Psoas muscle (tissue), 8 donors: Measurements from ENCODE around the gene MRPL36. TPM values are rescaled to one million over a fixed set of nuclear protein-coding genes. Genes with fewer than 3 reads are reported as not detected.
A peak's percentile ranks its signal among the peaks of the same experiment; 100 is the strongest.

Experiments used
- ATAC-seq, 4 donors: fragments of 200-7000 bp; cut with Tn5 transposase; one replicate each; pipeline ENCODE4 v1.9.1; 2020; ENCODE audit warnings: moderate library complexity in 3 of 4, mild to moderate bottlenecking in 2 of 4
- DNase-seq, 2 donors: peaks; one replicate each; pipeline ENCODE4 v3.0.0-alpha.2; 2020
- H3K27ac ChIP-seq: fragments of 200-600 bp; one replicate; pipeline ENCODE4 v1.8.0; 2022
- H3K27me3 ChIP-seq, 3 donors: fragments of 200-600 bp in 1 of 3; one replicate each; pipeline versions ENCODE4 v1.6.1 to v1.8.0; 2013 to 2022; ENCODE audit warnings: low read length in 2 of 3, mild to moderate bottlenecking in 2 of 3, moderate library complexity in 1 of 3; ENCODE audit not compliant: insufficient read depth in 3 of 3
- H3K36me3 ChIP-seq, 2 donors: fragments of 200-600 bp in 1 of 2; one replicate each; pipeline versions ENCODE4 v1.6.1 to v1.8.0; 2013 to 2022; ENCODE audit warnings: low read depth in 1 of 2, mild to moderate bottlenecking in 1 of 2, moderate library complexity in 1 of 2; ENCODE audit not compliant: insufficient read depth in 1 of 2
- H3K4me1 ChIP-seq: fragments of 200-600 bp; one replicate; pipeline ENCODE4 v1.8.0; 2022
- H3K4me3 ChIP-seq: fragments of 200-600 bp; one replicate; pipeline ENCODE4 v1.8.0; 2022; ENCODE audit warnings: mild to moderate bottlenecking
- H3K9me3 ChIP-seq: fragments of 200-600 bp; one replicate; pipeline ENCODE4 v1.8.0; 2022
- WGBS, 3 donors: extraction: QIAGEN DNeasy Blood & Tissue Kit; methylation state at CpG; one replicate each; pipeline versions ENCODE4 v1.1.6 to v1.1.7; 2013; 5-methylcytosine and 5-hydroxymethylcytosine counted together
- intact Hi-C, 2 donors: fragments of 100-400 bp; cut with DNase I; formaldehyde crosslinking; loops; one replicate each; pipeline versions ENCODE4 v1.11.0 to v1.14.2; 2022
- polyA plus RNA-seq, 3 donors: library from polyadenylated mRNA; stranded (reverse); fragments of 200-250 nt; gene quantifications; one replicate each; pipeline ENCODE4 v1.2.3, GENCODE V29; 2013
- total RNA-seq, 4 donors: library from RNA; stranded (reverse); fragmentation: NEBNext Ultra II Directional in 2 of 4; extraction: Animal tissue kit (Norgen Biotek cat#: 25700) in 2 of 4; gene quantifications; one replicate each; pipeline versions ENCODE4 v1.2.1 to v1.2.4, GENCODE V29; 2021 to 2023
- TF ChIP-seq, protein P1 (sequence below): fragments of 200-600 bp; IDR thresholded peaks from one replicate; pipeline ENCODE4 v1.8.0; 2022; ENCODE audit warnings: antibody characterized with exemption
- donor health status: healthy with polysubstance abuse.
- donor health status: DM: no; HTN: no; CAD: no; lungs with moderate emphysema.
- donor health status: Bipolar disorder and iron deficiency.
- donor health status: healthy.
- donor health status: DM: yes; HTN: yes; CAD: no.
- donor health status: DM: no; HTN: no; CAD: no.
- donor health status: DM: no; HTN: no; CAD: no.
- donor health status: DM: yes; HTN: yes; CAD: no.

Gene MRPL36
- total and polyA plus RNA-seq, 7 donors = 61.6 to 216 (median 111) TPM

GRCh38 chr5:1764606-1764960, 35.1 kb downstream of the MRPL36 start:
- Histone ChIP-seq H3K4me1 (no peaks in the 10 kb centered on the region), H3K27ac (no peak overlapping the region), H3K9me3 (no peaks in the 10 kb centered on the region), H3K27me3 (peaks cover 0 to 38% (median 9%) of the 10 kb centered on the region in 3 donors), H3K4me3 (no peak overlapping the region), H3K36me3 (no peaks in the 10 kb centered on the region)
- ATAC-seq (no peak), DNase-seq (no peak)
- intact Hi-C loops = loop anchor here in 1 of 2 donors (5.0 kb wide), 1 partner anchor 268 kb away; no protein-coding TSS in a partner anchor
- TF ChIP-seq, protein P1, sequence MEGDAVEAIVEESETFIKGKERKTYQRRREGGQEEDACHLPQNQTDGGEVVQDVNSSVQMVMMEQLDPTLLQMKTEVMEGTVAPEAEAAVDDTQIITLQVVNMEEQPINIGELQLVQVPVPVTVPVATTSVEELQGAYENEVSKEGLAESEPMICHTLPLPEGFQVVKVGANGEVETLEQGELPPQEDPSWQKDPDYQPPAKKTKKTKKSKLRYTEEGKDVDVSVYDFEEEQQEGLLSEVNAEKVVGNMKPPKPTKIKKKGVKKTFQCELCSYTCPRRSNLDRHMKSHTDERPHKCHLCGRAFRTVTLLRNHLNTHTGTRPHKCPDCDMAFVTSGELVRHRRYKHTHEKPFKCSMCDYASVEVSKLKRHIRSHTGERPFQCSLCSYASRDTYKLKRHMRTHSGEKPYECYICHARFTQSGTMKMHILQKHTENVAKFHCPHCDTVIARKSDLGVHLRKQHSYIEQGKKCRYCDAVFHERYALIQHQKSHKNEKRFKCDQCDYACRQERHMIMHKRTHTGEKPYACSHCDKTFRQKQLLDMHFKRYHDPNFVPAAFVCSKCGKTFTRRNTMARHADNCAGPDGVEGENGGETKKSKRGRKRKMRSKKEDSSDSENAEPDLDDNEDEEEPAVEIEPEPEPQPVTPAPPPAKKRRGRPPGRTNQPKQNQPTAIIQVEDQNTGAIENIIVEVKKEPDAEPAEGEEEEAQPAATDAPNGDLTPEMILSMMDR = no peak
- WGBS, 3 donors = 55 to 65% (median 59%) methylated on average over 11 of the region's 11 CpGs

- Histone ChIP-seq H3K4me3 (no peak overlapping the region), H3K36me3 (no peaks in the 10 kb centered on the region), H3K4me1 (no peaks in the 10 kb centered on the region), H3K27ac (no peak overlapping the region), H3K9me3 (no peaks in the 10 kb centered on the region), H3K27me3 (peaks cover 0 to 38% (median 12%) of the 10 kb centered on the region in 3 donors)
- ATAC-seq = no peak
- TF ChIP-seq, protein P1 = no peak
- no peak for DNase-seq
- intact Hi-C loops = loop anchor here (1.0 to 5.0 kb wide), 3 partner anchors 47 to 275 kb away; no protein-coding TSS in a partner anchor
- WGBS, 3 donors = 72 to 78% (median 75%) methylated on average over 32 of the region's 32 CpGs
Measured at GRCh38 chr5:1763960-1764605, 35.6 kb downstream of the MRPL36 start.

GRCh38 chr5:1763548-1763911, 36.1 kb downstream of the MRPL36 start:
- intact Hi-C loops = loop anchor here (1.0 to 5.0 kb wide), 3 partner anchors 48 to 275 kb away; no protein-coding TSS in a partner anchor

DNA sequence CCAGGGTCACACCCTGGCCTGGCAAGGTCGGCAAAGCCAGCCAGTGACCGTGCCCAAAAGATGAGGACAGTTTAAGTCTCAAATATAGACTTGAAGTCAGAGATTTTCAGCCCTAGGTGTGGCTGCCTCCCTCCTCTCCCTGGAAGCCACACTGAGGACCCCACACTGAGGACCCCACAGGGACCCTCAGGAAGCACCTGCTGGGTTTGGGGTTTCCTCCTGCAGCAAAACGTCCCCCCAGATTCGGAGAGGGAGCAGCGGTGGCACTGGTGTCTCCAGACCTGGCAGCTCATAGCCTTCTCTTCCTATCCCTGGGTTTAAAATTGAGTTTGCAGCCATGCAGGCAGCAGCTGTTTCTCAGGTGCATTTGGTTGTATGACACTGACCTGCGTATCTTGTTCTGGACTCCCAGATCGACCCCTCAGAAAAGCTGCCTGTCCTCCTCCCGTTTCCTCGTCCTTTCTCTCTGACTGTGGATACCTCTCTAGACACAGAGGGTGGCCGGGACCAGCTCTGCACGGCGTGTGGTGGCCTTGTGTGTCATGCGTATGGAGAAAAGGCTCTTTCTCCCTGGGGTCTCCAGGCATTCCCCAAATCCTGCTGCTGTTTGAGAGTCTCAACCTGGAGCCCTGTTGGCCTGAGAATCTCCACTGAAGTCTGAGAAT, 36.6 kb downstream of the MRPL36 start:
- H3K27ac ChIP-seq = no peak overlapping the region
- DNase-seq = no peak
- intact Hi-C loops = loop anchor here (1.0 to 5.0 kb wide), 3 partner anchors 48 to 276 kb away; no protein-coding TSS in a partner anchor
- no peak overlapping the region for H3K4me3 ChIP-seq
- TF ChIP-seq, protein P1 = no peak
- ATAC-seq = no peak
- peaks cover 0 to 36% (median 12%) of the 10 kb centered on the region in 3 donors for H3K27me3 ChIP-seq
- 77 to 80% (median 79%) methylated on average over 13 of the region's 13 CpGs for WGBS, 3 donors
- H3K9me3 ChIP-seq = no peaks in the 10 kb centered on the region
- H3K4me1 ChIP-seq = no peaks in the 10 kb centered on the region
- no peaks in the 10 kb centered on the region for H3K36me3 ChIP-seq

More at GRCh38 chr5:1763548-1763911, 36.1 kb downstream of the MRPL36 start:
- TF ChIP-seq, protein P1 = peak; percentile 57
- Histone ChIP-seq H3K4me1 (no peaks in the 10 kb centered on the region), H3K27me3 (peaks cover 0 to 38% (median 12%) of the 10 kb centered on the region in 3 donors), H3K9me3 (no peaks in the 10 kb centered on the region), H3K4me3 (no peak overlapping the region), H3K36me3 (no peaks in the 10 kb centered on the region), H3K27ac (no peak overlapping the region)
- WGBS, 3 donors = 16 to 26% (median 22%) methylated on average over 15 of the region's 15 CpGs
- ATAC-seq (no peak), DNase-seq (no peak)
